NCI-H2081 (cell line): ENCODE results near the gene NBDY.
"Not testable (repeated sequence)": the region's sequence is repeated elsewhere in the genome, so short reads cannot be mapped to it uniquely, and the experiment has no call there.

ENCODE experiments used
- DNase-seq, 2 experiments: peaks; one replicate each; lab custom pipeline; 2025; lab: John Stamatoyannopoulos, UW

Gene NBDY

DNA sequence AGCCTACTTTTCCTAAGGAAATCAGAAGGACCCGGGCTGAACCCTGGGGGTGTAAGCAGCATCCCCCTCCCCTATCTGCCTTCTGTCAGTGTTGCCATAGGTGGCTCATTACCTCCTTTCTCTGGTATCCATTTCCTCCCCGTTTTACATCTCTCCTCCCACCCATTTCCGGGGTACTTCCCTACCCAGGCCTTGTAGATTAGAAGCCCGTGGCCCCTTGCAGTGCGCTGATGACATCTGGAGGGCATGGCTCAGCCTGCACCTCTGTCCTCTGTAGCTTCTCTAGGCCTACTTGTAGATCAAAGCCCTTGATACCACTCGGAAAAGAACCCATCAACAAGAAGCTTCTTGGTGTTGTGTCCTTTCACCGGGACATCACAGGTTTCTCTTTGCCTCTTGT lies 71.8 kb downstream of the NBDY start:
- DNase-seq, result no peak

DNA sequence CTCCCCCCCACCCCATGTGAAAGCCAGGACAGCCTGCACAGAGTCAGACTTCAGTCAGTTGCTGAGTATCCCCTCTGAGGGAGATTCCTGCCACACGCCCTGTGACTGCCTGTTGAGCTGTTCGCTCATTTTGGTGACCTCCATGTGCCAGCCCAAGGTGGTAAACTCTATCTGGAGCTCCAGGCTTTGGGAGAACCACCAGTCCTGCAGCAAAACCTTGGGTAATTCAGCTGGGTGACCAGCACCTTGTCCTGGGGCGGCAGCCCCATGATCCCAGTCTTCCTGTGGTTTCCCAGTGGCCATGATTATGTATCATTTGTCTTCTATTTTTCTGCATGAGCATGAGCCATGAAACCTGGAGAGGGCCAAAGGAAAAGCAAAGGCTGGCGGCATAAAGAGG lies 73.4 kb downstream of the NBDY start:
- DNase-seq, result no peak

DNA sequence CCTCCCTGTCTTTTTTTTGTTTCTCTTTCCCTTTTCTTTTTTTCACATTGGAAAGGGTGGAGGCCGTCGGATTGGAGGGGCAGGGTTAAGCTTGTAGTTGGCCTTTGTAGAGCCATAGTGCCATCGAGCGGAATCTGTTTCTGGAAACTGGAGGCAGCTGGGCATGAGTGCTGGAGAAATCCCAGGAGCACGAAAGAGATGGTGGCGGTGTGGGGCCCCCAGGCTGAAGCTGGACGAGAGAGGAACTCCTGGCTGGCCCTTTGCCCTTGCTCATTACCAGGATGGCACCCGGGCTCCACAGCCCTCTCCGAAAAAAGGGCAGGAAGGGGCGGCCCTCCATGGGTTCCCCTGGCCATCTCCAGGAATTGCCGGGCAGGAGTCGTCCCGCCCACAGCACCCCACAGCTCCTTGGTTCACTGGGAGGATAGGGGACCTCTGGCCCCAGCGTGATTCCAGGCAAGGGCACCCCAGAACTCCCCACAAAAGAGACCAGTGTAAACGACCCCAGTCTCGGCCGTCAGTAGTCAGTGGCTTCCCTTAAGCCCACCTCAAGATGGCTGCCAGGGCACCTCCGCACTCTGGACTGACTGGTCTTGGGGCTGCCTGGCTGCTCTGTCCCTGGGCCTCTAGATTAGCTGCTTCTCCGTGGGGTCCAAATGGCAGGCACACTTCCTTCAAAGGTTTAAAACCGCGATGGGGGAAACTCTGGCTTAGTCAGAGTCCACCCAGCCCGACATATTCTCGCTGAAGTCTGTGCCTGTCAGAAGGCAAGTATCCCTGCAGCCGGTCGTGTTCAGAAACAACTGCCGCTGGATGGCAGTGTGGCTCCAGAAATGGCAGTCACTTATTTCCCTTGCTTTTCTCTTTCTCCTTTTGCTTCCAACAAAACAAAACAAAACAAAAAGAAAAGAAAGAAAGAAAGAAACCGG lies 74.1 kb downstream of the NBDY start:
- DNase-seq, result peak; percentile 43 to 49

DNA sequence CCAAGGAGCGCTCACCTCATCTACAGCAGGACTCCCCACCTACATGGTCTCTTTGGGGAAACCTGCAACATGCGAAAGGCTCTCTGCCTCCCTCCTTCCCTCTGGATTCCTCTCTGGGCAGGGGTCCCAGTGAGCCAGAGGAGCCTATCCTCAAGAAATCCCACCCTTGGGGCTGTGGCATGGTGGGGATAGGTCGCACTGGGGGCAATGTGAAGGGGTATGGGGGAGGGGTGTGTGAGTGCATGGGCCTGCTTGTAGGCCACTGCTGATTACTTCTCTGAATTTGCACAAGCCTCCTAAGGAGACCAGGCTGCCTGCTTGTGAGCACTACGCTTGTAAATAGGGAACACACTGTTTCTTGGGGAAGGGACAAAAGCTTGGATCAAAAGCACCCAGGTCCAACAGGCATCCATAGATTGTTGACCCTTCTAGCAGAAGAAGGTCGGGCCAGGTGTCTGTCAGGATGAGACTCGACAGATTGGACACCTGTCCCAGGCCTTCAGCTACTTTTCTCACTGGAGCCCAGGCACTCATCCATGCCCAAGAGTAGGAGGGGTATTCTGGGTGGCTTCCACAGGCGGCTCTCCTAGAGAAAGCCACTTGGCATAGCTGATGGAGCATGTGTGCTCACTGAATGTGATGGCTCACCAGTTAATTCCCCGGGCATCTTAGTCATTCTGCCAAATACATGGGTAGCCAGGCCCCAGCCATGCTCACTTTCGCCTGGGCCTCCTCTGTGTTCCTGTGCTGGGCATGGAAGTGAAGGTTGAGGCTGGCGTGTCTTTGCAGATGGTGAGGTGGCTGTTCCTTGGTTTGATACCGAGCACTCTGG lies 75.0 kb downstream of the NBDY start:
- no peak for DNase-seq

DNA sequence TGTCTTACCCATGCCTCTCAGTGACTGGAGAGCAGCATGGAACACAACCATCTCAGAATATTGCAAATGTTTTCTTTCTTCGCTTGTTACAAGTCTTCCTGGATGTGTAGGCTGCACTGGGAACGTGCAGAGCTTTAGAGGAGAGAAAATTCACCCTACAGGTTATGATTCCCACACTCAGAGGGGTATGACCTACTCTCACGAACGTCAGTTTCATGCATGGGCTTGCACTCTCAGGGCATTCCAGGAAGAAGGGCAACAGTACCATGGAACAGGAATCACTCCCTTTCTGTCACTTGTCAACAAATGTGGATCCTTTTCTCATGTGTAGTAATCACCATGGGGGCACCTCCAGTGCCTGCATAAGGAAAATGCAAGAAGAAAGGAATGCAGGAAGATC lies 75.8 kb downstream of the NBDY start:
- DNase-seq, result no peak

DNA sequence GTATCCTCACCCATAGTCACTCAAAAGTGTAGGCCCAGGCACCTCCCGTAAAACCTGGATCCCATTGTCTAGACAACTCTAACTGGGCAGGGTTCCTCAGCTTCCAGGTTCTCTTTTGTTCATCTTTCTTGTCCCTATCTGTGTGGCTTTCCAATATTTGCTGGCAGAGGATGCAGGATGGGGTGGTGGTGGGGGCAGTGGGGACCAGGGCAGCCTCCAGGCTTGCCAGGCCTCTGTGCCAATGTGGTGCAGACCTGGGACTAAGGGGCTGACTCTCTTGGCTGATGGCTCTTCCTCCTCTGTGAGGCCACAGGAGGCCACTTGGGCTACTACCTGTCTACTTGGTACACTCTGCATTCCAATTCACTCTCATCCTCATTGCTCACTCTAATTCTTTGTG lies 76.4 kb downstream of the NBDY start:
- DNase-seq, result no peak

DNA sequence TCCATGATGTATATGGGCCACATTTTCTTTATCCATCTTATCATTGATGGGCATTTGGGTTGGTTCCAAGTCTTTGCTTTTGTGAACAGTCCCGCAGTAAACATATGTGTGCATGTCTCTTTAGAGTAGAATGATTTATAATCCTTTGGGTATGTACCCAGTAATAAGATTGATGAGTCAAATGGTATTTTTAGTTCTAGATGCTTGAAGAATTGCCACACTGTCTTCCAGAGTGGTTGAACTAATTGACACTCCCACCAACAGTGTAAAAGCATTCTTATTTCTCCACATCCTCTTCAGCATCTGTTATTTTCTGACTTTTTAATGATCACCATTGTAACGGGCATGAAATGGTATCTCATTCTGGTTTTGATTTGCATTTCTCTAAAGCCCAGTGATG lies 77.1 kb downstream of the NBDY start:
- DNase-seq, result not testable (repeated sequence)

DNA sequence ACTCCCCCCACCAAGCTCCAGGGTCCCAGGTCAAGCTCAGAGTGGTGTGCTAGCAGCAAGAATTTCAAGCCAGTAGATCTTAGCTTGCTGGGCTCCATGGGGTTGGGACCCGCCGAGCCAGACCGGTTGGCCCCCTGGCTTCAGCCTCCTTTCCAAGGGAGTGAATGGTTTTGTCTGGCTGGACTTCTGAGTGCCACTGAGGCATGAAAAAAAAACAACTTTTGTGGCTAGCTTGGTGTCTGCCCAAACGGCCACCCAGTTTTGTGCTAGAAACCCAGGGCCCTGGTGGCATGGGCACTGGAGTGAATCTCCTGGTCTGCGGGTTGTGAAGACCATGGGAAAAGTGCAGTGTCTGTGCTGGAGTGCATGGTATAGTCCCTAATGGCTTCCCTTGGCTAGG lies 82.6 kb downstream of the NBDY start:
- DNase-seq, result no peak

DNA sequence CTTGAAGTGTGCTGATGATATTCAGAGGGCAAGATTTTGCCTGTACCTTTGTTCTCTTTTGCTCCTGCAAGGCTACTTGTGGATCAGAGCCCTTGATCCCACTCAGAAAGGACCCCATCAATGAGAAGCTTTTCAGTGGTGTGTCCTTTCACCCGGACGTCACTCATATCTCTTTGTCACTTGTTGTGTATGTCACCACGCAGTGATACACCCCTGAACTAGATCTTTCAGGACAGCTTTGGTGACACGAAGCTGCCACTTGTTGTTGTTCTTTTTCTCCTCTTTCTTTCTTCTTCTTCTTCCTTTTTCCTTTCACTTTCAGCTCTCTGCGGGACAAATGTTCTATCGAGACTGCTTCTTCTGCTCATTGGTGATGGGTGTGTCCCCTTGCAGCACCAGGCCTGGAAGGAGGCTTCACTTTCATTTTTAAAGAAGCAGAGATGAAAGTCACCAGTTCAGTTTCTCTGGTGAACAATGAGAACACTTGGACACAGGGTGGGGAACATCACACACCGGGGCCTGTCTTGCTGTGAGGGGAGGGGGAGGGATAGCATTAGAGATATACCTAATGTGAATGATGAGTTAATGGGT lies 83.6 kb downstream of the NBDY start:
- DNase-seq, result no peak

DNA sequence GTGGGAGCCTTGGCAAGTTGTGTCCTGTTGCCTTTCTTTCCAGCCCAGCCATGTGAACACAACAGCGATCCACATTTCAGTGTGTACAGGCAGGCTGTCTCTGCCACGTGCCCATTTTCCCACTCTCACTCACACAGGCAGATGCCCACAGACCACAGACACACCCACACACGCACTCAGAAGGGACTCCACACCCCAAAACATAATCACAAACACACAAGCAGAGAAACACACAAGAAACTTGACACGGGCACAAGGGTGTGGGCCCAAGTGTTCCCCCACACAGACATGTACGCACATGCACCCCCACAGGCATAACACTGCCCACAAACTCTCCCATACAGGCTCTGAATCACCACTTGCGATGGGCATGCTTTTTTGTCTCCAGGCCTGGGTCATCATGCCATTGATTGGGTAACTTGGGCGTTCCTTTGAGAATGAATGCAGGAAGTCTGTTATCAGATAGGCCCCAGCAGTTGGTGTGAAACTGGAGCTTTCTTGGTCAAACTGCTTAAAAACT lies 84.3 kb downstream of the NBDY start:
- no peak for DNase-seq

DNA sequence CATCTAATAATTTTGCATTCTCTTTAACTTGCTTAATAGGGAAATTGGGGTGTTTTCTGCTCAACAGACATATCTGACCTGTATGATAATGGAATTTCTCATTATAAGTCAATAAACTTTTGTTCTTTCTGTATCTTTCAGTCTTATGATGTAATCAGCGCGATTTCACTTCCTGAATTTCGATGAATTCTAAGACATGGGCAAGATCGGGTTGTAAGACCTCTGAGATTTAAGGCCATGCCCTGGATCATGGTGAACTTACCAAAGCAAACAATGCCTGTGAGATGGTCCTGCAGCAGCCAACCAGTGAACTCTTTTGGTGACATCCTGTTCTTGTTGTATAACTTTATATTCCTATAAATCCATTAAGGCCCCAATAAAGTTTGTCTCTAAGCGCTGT lies 88.1 kb downstream of the NBDY start:
- DNase-seq, result no peak

DNA sequence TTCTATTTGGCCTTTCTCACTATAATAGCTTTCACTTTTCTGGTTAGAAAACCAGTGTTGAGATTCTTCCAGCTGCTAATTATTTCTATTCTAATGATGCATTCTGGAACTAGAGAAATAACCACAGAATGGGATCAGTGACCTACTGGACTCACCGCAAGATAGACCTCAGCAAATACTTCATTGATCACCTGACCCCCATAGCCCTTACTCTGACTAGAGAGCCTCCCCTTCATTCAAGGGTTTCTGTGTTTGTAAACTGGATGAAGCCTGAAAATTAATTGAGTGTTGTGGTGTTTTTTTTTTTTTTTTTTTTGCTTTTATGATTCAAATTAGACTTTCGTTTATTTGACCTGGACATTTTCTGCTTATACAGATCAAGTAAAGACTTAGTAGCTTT lies 97.0 kb downstream of the NBDY start:
- DNase-seq, result no peak

DNA sequence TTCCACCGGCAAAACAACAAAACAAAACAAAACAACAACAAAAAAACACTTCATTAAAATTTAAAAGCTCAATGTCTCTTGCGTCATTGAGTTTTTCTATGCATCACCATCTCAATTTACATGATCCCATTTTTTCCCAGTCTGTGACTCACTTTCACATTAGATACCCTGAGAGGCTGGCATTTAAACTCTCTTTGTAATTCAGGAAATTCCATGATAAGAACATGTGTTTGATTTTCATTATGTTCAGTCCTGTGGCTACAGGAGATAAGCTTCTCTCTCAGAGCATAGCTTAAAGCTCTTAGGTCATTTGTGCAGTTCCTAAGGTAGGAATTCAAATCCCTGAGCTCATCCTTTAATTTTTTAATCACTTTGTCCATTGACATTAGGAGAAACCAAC lies 104.6 kb downstream of the NBDY start:
- no peak for DNase-seq

DNA sequence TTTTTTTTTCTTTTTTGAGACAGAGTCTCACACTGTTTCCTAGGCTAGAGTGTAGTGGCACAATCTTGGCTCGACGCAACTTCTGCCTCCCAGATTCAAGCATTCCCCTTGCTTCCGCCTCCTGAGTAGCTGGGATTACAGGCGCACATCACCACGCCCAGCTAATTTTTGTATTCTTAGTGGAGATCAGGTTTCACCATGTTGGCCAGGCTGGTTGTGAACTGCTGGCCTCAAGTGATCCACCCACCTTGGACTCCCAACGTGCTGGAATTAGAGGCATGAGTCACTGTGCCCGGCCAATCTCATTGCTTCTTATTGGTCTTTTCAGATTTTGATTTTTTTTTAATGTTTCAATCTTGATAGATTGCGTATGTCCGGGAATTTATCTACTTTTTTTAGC lies 124.4 kb downstream of the NBDY start:
- no peak for DNase-seq

DNA sequence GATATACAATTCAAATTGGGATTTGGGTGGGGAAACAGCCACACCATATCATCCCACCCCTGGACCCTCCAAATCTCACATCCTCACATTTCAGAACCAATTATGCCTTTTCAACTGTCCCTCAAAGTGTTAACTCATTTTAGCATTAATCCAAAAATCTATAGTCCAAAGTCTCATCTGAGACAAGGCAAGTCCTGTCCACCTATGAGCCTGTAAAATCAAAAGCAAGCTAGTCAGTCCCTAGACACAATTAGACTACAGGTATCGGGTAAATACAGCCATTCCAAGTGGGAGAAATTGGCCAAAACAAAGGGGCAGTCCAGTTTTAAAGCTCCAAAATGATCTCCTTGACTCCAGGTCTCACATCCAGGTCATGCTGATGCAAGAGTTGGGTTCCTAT lies 128.0 kb downstream of the NBDY start:
- DNase-seq, result no peak

DNA sequence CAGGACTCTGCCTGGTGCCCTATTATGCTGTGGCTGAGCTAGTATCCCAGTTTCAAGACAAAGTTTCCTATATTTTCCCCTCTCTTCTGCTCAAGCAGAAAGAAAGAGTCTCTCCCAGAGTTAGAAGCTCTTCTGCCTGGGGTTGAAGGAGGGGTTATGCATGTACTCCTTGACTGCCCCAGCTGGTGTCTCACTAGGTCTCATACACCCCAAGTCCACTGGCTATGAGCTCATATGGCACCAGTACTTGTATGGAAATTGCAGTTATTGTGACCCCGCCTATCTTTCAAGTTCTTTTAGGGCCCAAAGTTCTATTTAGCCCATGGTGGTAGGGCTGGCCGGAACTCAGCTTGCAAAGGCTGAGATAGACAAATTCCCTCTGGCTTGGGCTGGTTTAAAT lies 131.8 kb downstream of the NBDY start:
- no peak for DNase-seq
